Fibroblast of lung (primary cell): ENCODE data around the gene TMEM121B.

Experiments
- CTCF ChIP-seq, 2 donors: IDR thresholded peaks in 1 of 2; conservative IDR thresholded peaks in 1 of 2; 1 replicate in 1 of 2; 2 replicates in 1 of 2; pipeline ENCODE4 v1.5.1; 2011 to 2012; ENCODE audit warnings: low read length in 2 of 2, control low read depth in 1 of 2, inconsistent platforms in 1 of 2, low read depth in 1 of 2, mild to moderate bottlenecking in 1 of 2
- EZH2 ChIP-seq: IDR thresholded peaks from 2 replicates; pipeline ENCODE4 v1.5.1; 2012; ENCODE audit warnings: low read length, control low read depth, mild to moderate bottlenecking; ENCODE audit errors: missing control alignments

- TF ChIP-seq EZH2: no peak
- no peak for TF ChIP-seq CTCF (conservative IDR thresholded peaks at IDR 0.05 in 1 of 2, IDR thresholded peaks at IDR 0.05 in 1 of 2; ENCODE audit: low read depth in 1 of 2, low read length in 2 of 2)
Measured at GRCh38 chr22:17086788-17087497, 34.2 kb downstream of the TMEM121B start.
